ENCODE results near the gene SPTY2D1.
"Not testable (repeated sequence)": the region's sequence is repeated elsewhere in the genome, so short reads cannot be mapped to it uniquely, and the experiment has no call there.

SPTY2D1 gene

DNA sequence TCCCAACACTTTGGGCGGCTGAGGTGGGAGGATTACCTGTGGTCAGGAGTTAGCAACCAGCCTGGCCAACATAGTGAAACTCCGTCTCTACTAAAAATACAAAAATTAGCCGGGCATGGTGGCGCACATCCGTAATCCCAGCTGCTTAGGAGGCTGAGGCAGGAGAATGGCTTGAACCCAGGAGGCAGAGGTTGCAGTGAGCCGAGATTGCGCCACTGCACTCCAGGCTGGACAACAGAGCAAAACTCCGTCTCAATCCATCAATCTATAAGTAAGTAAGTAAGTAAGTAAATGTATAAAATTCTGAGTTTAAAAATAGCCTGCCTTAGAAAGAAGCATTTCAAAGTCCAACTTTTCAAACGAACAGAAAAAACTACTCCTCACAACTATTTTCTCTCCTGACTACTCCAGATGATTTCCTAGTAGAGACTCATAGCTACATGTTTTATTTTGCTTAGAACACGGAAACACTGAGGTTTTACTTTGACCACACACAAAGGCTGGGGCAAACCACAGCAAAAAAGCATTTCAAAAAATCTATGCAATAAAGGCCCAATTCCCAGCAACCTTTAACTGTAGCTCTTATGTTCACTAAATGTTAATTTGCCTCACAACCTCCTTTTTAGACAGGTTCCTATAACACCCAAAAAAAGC lies 16.3 kb downstream of the SPTY2D1 start:
- no peak for DNase-seq (ENCODE audit: low read depth)

DNA sequence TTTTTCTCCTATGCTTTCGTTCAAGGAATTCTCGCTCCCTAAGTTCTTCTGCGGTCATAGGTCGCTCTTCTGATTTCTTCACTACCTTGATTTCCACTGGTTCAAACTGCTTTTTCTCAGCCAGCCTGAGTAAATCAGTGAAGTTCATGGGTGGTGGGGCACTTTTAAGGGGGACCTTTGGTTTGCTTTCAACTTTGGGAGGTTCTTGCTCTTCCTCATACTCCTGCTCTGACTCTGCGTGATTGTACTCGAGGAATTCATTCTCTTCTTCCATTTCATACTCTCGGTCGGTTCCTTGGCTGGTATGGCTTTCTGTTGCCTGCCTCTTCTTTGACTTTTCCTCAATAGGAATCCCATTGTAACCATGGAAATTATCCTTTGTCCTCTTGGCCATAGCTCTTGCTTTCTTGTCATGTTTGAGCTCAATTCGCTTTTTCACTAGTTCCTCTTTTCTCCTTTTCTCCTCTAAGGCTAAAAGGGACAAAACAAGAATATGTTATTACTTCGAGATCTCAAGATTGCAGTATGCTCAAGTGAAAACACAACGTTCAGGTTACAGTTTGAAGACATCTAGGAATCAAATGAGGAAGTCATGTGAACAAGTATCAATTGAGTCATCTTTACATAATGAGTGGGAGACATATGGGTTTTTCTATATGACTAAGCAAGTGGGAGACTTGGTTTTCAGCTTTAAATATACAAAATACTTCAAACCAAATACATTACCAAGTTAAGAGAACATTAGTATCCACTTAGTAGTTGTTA lies 18.3 kb downstream of the SPTY2D1 start:
- no peak for DNase-seq (ENCODE audit: low read depth)

DNA sequence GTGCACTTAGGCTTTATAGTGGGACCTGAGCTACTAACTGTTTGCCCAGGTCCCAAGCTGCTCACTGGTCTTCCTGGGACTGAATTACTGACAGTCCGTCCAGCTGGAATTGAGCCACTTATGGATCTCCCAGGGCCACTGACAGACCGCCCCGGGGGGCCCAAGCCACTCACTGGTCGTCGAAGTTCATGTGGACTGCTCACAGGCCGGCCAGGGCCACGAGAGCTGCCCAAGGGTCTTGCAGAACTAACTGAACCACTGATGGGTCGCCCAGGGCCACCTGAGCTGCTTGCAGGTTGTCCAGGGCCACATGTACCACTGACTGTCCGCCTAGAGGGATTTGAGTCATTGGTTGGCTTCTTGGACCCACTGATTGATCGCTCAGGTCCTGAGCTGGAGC lies 19.5 kb downstream of the SPTY2D1 start:
- DNase-seq (ENCODE audit: low read depth), result no peak

GRCh38 chr11:18612394-18612793 lies 21.7 kb downstream of the SPTY2D1 start:
- no peak for DNase-seq (ENCODE audit: low read depth)

DNA sequence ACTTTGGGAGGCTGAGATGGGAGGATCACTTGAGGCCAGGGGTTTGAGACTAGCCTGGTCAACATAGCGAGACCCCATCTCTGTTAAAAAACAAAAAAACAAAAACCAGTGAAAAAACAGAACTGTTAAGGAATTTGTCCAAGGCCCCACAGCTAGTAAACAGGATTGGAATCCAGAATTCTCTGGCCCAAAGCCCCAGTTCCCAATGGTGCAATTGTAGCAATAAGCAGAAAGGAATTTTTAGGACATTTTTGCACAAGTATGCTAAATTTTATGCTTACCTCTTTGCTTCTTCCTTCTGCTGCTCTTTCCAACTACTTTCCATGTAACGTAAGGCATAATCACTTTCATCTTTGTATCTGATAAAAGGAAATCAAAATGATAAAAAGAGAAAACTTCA lies 22.9 kb downstream of the SPTY2D1 start:
- DNase-seq (ENCODE audit: low read depth), result no peak

- DNase-seq (ENCODE audit: low read depth), result no peak
These were observed 25.8 kb downstream of the SPTY2D1 start for GRCh38 chr11:18608376-18608775.

DNA sequence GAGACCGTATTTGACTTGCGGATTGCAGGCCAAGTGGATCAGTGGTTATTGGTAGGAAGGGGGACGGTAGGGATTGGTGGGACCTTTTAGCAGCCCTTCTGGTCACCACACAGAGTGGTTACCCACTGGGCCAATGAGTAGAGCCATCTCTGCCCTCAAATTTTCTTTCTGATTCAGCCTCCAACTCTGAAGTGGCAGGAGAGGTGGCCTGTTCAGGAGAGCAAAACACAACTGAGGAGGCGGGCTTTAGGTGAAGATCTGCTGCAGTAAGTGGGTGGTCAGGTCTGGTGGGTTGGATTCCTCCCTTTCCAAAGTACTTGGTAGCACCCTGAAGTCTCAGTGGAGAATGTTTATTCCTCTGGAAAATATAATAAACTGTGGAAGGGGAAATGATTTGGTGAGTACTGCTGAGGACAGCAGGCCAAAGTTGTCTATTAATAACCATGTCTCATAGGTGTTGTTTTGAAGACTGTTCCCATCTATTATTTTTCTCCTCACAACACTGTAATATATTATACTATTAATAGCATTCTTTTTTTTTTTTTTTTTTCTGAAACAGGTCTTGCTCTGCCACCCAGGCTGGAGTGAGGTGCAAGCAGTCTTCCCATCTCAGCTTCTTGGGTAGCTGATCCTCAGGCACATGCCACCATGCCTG lies 33.1 kb downstream of the SPTY2D1 start:
- DNase-seq (ENCODE audit: low read depth), result no peak

GRCh38 chr11:18599739-18600230 lies 34.4 kb downstream of the SPTY2D1 start, which contains the start of gene MISFA:
Gene MISFA (plus strand): TSS chr11:18599789. CDS start chr11:18599929, 140 bp downstream.
- DNase-seq (ENCODE audit: low read depth), result no peak

- no peak for DNase-seq (ENCODE audit: low read depth)
These were observed 39.0 kb downstream of the SPTY2D1 start for GRCh38 chr11:18594999-18595749.

GRCh38 chr11:18594088-18594487 lies 40.1 kb downstream of the SPTY2D1 start:
- not testable (repeated sequence) for DNase-seq (ENCODE audit: low read depth)

- DNase-seq (ENCODE audit: low read depth), result no peak
These were observed 43.6 kb downstream of the SPTY2D1 start for GRCh38 chr11:18590571-18590970.

DNA sequence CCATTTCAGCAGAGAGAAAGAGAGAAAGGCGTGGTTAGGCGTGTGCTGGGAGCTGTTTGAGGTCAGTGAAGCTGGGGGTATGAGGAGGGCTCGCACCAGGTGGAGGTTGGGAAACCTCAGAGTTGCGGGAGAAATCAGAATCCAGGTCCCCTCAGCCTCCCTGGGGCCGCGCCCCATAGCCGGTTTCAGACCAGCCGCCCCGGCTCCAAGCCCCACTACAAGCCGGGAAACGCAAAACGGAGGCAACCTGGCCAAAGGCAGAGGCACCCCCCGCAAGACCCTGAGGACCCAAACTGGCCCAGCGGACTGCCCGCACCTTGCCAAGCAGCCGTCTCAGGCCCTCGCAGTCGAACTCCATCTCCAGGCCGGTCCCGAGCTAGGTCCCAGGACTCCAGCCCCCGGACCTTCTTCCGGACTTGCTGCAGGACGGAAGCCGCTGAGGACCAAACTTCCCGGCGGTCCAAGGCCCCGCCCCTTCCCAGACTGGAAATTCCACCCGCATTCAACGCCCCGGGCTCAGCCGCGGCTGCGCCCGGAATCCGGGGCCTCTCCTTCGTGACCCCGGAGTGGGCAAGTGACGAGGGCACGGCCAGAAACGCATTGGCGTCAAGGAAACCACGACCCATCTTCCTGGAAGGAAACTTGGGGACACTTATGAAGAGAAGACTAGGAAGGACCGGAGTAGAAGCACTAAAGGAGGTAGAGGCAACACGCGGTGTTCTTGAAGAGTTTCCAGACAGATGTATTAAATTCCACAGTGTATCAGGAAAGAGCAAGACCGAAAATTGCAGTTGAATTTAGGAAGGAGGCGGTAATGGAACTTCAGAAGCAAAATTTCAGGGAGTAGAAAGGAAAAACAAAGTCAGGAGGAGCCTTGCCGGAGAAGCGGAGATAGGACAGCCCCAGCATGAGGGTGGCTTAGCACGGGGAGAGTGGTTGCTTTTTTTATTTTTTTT lies 45.6 kb downstream of the SPTY2D1 start, which contains the start of gene UEVLD:
Gene UEVLD, minus strand, starts transcription at position 438 of the 956 bp plus-strand sequence. Its CDS starts 80 bp downstream, at position 358.
- DNase-seq (ENCODE audit: low read depth), result peak; percentile 73

GRCh38 chr11:18581825-18582224 lies 52.3 kb downstream of the SPTY2D1 start:
- no peak for DNase-seq (ENCODE audit: low read depth)

DNA sequence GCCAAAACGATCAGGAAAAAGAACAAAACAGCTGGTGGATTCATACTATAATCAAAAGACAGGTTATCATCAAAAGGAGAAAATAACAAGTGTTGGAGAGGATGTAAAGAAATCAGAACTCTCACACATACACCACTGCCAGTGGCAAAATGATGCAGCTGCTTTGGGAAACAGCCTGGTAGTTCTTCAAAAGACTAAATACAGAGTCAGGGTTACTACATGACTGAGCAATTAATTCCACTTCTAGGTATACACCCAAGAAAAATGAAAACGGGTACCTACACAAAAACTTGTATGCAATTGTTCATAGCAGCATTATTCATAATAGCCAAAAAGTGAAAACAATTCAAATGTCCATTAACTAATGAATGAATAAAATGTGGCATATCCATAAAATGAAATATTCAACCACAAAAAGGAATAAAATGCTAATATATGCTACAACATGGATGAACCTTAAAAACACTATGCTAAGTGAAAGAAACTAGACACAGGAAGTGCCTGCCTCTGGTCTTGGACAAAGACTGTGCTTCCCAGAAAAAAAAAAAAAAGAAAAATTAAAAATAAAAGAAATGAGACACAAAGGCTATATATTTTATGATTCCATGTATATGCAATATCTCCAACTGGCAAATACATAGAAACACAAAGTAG lies 53.9 kb downstream of the SPTY2D1 start:
- no peak for DNase-seq (ENCODE audit: low read depth)

GRCh38 chr11:18578975-18579598 lies 55.1 kb downstream of the SPTY2D1 start:
- no peak for DNase-seq (ENCODE audit: low read depth)

GRCh38 chr11:18575361-18575760 lies 58.8 kb downstream of the SPTY2D1 start:
- DNase-seq (ENCODE audit: low read depth), result no peak

DNA sequence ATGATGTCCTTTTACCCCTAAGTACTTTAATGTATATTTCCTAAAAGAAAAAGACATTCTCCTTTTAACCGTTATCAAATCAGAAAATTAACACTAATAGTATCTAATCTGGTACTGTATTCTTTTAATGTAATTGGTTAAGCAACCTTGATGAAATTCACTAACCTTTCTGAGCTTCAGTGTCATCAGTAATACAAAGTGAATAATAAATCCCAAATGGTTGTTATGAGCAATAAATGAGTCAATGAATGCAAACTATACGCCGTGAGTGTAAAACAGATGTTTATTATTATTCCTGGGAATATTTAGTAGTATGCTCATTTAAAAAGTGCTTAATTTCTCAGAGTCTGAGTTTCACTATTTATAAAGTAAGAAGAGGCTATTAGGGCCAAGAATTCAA lies 67.1 kb downstream of the SPTY2D1 start:
- DNase-seq (ENCODE audit: low read depth), result no peak

- no peak for DNase-seq (ENCODE audit: low read depth)
These were observed 67.7 kb downstream of the SPTY2D1 start for GRCh38 chr11:18566406-18566805.

- DNase-seq (ENCODE audit: low read depth), result no peak
These were observed 70.0 kb downstream of the SPTY2D1 start for GRCh38 chr11:18564149-18564548.
